Activated CD8-positive, alpha-beta T cell treated with anti-CD3 and anti-CD28 coated beads, Interleukin-2, amount 10 ng/mL, durations not matched to agents 7 days and 5 days (primary cell): Measurements from ENCODE around the gene UNK. TPM values are rescaled to one million over a fixed set of nuclear protein-coding genes. Genes with fewer than 3 reads are reported as not detected.
A peak's percentile ranks its signal among the peaks of the same experiment; 100 is the strongest.

Experiments used
- ATAC-seq: fragments of 150-1000 bp; cut with Tn5 transposase; one replicate; pipeline ENCODE4 v1.10.0; 2021; ENCODE audit warnings: moderate library complexity
- CTCF ChIA-PET: fragments of 350-600 bp; sonication (Branson Sonifier 250); formaldehyde crosslinking; loops from one replicate; lab custom pipeline; 2021; ENCODE audit warnings: antibody characterized with exemption; lab: Charles Lee
- POLR2A ChIA-PET: fragments of 350-600 bp; sonication (Branson Sonifier 250); formaldehyde crosslinking; loops from one replicate; lab custom pipeline; 2021; ENCODE audit warnings: antibody characterized with exemption; lab: Charles Lee
- DNase-seq: peaks from one replicate; pipeline ENCODE4 v3.0.0-alpha.2; 2020
- H3K27ac Mint-ChIP-seq: one replicate; pipeline ENCODE4 v1.8.0; 2021; ENCODE audit warnings: mild to moderate bottlenecking, mixed read lengths
- H3K27me3 Mint-ChIP-seq: one replicate; pipeline ENCODE4 v1.8.0; 2021; ENCODE audit warnings: low read depth, mixed read lengths
- H3K36me3 Mint-ChIP-seq: one replicate; pipeline ENCODE4 v1.8.0; 2021; ENCODE audit warnings: low read depth, mixed read lengths
- H3K4me1 Mint-ChIP-seq: one replicate; pipeline ENCODE4 v1.8.0; 2021; ENCODE audit warnings: low read depth, mixed read lengths
- H3K4me3 Mint-ChIP-seq: one replicate; pipeline ENCODE4 v1.8.0; 2021; ENCODE audit warnings: mild to moderate bottlenecking, mixed read lengths
- H3K9me3 Mint-ChIP-seq: one replicate; pipeline ENCODE4 v1.8.0; 2022; ENCODE audit warnings: mixed read lengths; ENCODE audit not compliant: insufficient read depth
- total RNA-seq, 2 experiments: library from RNA; stranded (reverse); gene quantifications; one replicate each; pipeline ENCODE4 v1.2.3, GENCODE V29; 2021

Gene UNK
- total RNA-seq, 2 experiments from 2014 or later, result 30.2 to 31.0 TPM

GRCh38 chr17:75763613-75764416, 20.8 kb upstream of the UNK start:
- H3K27ac Mint-ChIP-seq, result peak overlapping the region; percentile 63
- ATAC-seq (no peak), DNase-seq (no peak)
- H3K9me3 Mint-ChIP-seq, result no peaks in the 10 kb centered on the region
- POLR2A ChIA-PET, result interaction anchor here (0.9 to 7.5 kb wide), 5 partner anchors 10 to 57 kb away, joined by 3 to 188 read pairs (median 4); a partner anchor contains a TSS
- peak overlapping the region; percentile 79 for H3K4me3 Mint-ChIP-seq
- H3K4me1 Mint-ChIP-seq, result peaks cover 15% of the 10 kb centered on the region
- H3K36me3 Mint-ChIP-seq, result peaks cover 6% of the 10 kb centered on the region
- H3K27me3 Mint-ChIP-seq, result peaks cover 6% of the 10 kb centered on the region
- CTCF ChIA-PET, result interaction anchor here (0.7 to 5.2 kb wide), 22 partner anchors 10 to 133 kb away, joined by 3 to 82 read pairs (median 8); partner anchors contain the start of genes TRIM65 and WBP2

- ATAC-seq, result no peak
- CTCF ChIA-PET, result interaction anchor here (0.7 to 5.2 kb wide), 26 partner anchors 9 to 132 kb away, joined by 3 to 82 read pairs (median 8); partner anchors contain the start of genes TRIM65, UNC13D and WBP2
- peaks cover 6% of the 10 kb centered on the region for H3K27me3 Mint-ChIP-seq
Observed at GRCh38 chr17:75764417-75764710, 20.2 kb upstream of the UNK start.

DNA sequence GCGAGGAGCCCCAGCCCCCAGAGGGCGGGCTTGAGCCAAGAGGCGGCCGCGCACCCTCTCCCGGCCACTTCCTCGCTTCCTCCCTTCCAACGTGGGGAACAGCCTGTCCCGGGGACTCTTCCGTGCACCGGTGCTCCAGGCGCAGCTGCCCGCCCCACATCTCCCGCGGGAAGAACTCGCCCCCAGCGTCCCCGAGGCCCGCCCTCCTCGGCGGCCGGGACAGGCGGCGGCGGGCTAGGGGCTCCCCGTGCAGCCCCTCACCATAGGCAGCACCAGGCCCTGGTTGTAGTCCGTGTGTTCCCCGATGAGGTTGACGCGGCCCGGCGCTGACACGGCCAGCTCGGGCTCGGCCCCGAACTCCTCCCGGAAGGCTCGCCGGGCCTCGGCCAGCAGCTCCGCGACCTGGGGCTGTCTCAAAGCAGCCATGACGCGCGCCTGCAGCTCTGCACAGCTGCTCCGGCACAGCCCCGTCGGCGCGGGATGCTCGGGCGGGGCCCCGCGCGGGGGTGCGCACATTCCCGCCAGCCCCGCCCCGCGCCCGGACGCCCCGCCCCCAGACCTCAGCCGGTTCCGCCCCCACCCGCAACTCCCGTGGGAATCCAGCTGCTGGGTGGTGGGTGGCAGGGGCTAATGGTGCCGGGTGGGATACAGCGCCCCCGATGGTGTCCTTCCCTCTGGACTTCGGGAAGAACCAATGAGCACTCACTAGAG, 19.7 kb upstream of the UNK start, which contains the start of gene GALK1:
Gene GALK1, minus strand, starts transcription at position 482 of the 711 bp plus-strand sequence. Its CDS starts 56 bp downstream, at position 426.
- Mint-ChIP-seq H3K4me1 (peaks cover 15% of the 10 kb centered on the region), H3K27ac (peak within 1 kb of the TSS; percentile 63), H3K27me3 (peaks cover 6% of the 10 kb centered on the region), H3K36me3 (peaks cover 6% of the 10 kb centered on the region), H3K4me3 (peak within 1 kb of the TSS; percentile 79), H3K9me3 (no peaks in the 10 kb centered on the region)
- ChIA-PET POLR2A (interaction anchor here (0.6 to 7.5 kb wide), 9 partner anchors 11 to 90 kb away, joined by 3 to 188 read pairs (median 4); partner anchors contain the start of genes UNK and WBP2), CTCF (interaction anchor here (0.8 to 5.2 kb wide), 29 partner anchors 8 to 249 kb away, joined by 3 to 82 read pairs (median 6); partner anchors contain the start of genes SMIM5, TRIM47, TRIM65 and TSEN54)
- DNase-seq, result peak; percentile 80
- ATAC-seq, result peak; percentile 94

More at GRCh38 chr17:75764417-75764710, 20.2 kb upstream of the UNK start:
- peak overlapping the region; percentile 79 for H3K4me3 Mint-ChIP-seq
- H3K36me3 Mint-ChIP-seq, result peaks cover 6% of the 10 kb centered on the region
- peaks cover 15% of the 10 kb centered on the region for H3K4me1 Mint-ChIP-seq
- POLR2A ChIA-PET, result interaction anchor here (1.0 to 7.5 kb wide), 4 partner anchors 10 to 57 kb away, joined by 3 to 188 read pairs (median 10); a partner anchor contains a TSS
- DNase-seq, result no peak
- peak overlapping the region; percentile 63 for H3K27ac Mint-ChIP-seq
- H3K9me3 Mint-ChIP-seq, result no peaks in the 10 kb centered on the region

DNA sequence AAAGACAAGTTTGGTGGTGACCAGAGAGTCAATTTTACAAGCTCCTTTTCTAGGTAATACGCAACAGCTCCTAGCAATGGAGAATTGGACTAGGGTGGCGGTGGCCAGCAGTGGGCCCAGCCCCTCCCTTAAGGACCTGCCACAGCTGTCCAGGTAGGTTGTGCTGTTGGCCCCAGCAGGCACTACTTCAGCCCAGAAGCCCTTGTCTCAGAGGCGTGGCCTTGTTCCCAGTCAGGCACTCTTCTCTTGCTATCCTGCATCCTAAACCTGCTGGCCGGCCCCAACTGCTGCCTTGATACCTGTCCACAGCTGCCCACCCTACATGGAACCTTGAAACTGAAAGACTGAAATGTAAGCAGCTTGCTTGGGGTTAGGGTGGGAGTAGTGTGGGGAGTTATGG, 18.6 kb upstream of the UNK start:
- no peak for ATAC-seq
- POLR2A ChIA-PET, result interaction anchor here (0.6 to 7.5 kb wide), 7 partner anchors 10 to 89 kb away, joined by 3 to 188 read pairs (median 4); partner anchors contain the start of genes UNK and WBP2
- no peaks in the 10 kb centered on the region for H3K9me3 Mint-ChIP-seq
- H3K4me1 Mint-ChIP-seq, result peaks cover 15% of the 10 kb centered on the region
- no peak overlapping the region for H3K4me3 Mint-ChIP-seq
- CTCF ChIA-PET, result interaction anchor here (1.0 to 5.2 kb wide), 18 partner anchors 8 to 162 kb away, joined by 3 to 82 read pairs (median 8); partner anchors contain the start of genes SMIM5, TRIM47, TRIM65 and UNK
- H3K36me3 Mint-ChIP-seq, result peaks cover 6% of the 10 kb centered on the region
- DNase-seq, result no peak
- H3K27me3 Mint-ChIP-seq, result peaks cover 6% of the 10 kb centered on the region
- H3K27ac Mint-ChIP-seq, result no peak overlapping the region

- H3K4me1 Mint-ChIP-seq, result peaks cover 13% of the 10 kb centered on the region
- DNase-seq, result no peak
- H3K9me3 Mint-ChIP-seq, result no peaks in the 10 kb centered on the region
- ChIA-PET CTCF (interaction anchor here (0.8 to 1.7 kb wide), 2 partner anchors 9 to 238 kb away, joined by 3 read pairs; no protein-coding TSS in a partner anchor), POLR2A (interaction anchor here (0.6 to 0.9 kb wide), 2 partner anchors 8 to 12 kb away, joined by 3 read pairs; no protein-coding TSS in a partner anchor)
- H3K27ac Mint-ChIP-seq, result no peak overlapping the region
- ATAC-seq, result no peak
- H3K36me3 Mint-ChIP-seq, result no peaks in the 10 kb centered on the region
- H3K4me3 Mint-ChIP-seq, result no peak overlapping the region
- H3K27me3 Mint-ChIP-seq, result peaks cover 6% of the 10 kb centered on the region
Observed at GRCh38 chr17:75767881-75768280, 16.7 kb upstream of the UNK start.

- H3K4me1 Mint-ChIP-seq, result no peaks in the 10 kb centered on the region
- no peak overlapping the region for H3K4me3 Mint-ChIP-seq
- no peak overlapping the region for H3K27ac Mint-ChIP-seq
Observed at GRCh38 chr17:75769536-75769935, 15.1 kb upstream of the UNK start.

GRCh38 chr17:75771334-75772281, 13.0 kb upstream of the UNK start:
- H3K27ac Mint-ChIP-seq, result no peak overlapping the region
- no peak overlapping the region for H3K4me3 Mint-ChIP-seq
- peaks cover 15% of the 10 kb centered on the region for H3K36me3 Mint-ChIP-seq
- ChIA-PET CTCF (interaction anchor here (2.0 to 3.0 kb wide), 1 partner anchor 12 kb away, joined by 5 to 10 read pairs; no protein-coding TSS in a partner anchor), POLR2A (interaction anchor here (1.1 to 8.8 kb wide), 2 partner anchors 12 to 19 kb away, joined by 3 to 183 read pairs; partner anchors contain the start of gene UNK)
- H3K27me3 Mint-ChIP-seq, result peaks cover 6% of the 10 kb centered on the region
- H3K9me3 Mint-ChIP-seq, result no peaks in the 10 kb centered on the region
- no peak for ATAC-seq
- no peak for DNase-seq
- H3K4me1 Mint-ChIP-seq, result peaks cover 11% of the 10 kb centered on the region

More at GRCh38 chr17:75769536-75769935, 15.1 kb upstream of the UNK start:
- ChIA-PET POLR2A (interaction anchor here (0.6 to 2.2 kb wide), 2 partner anchors 10 to 13 kb away, joined by 3 to 17 read pairs; a partner anchor contains a TSS), CTCF (interaction anchor here (0.9 to 2.0 kb wide), 3 partner anchors 14 to 61 kb away, joined by 3 to 5 read pairs (median 3); no protein-coding TSS in a partner anchor)
- Mint-ChIP-seq H3K9me3 (no peaks in the 10 kb centered on the region), H3K27me3 (peaks cover 6% of the 10 kb centered on the region), H3K36me3 (peaks cover 2% of the 10 kb centered on the region)
- no peak for ATAC-seq
- DNase-seq, result no peak

DNA sequence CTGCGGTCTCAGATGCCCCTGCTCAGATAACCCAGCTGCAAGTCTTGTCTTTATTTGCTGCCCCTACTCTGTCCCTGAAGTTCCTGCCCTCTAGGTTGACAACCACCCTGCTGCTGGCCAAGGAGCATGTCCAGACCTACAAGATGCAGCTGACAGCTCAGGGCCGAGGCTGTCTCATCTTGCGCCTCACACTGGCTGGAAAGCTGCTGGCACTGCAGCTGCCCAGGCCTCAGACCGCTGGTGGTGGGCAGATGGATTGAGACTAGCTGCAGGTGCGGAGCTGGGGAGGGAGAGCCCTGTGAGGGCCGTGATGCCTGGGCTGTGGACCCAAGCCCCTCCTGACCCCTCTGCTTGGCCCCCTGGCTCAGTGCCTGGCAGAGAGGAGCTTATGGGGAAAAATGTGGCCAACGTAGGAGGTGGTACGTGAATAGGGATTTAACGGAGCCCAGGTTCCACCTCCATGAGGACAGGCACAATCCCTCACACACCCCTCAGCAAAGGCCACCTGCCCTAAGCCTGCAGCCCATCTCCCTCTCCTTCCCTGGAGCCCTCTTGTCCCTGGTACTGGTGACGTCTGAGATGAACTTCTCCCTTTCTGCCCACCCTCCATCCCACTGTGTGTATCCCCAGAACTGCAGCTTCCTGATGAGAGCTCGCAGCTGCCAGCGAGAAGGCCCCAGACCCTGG, 11.3 kb upstream of the UNK start:
- no peaks in the 10 kb centered on the region for H3K9me3 Mint-ChIP-seq
- peaks cover 31% of the 10 kb centered on the region for H3K36me3 Mint-ChIP-seq
- POLR2A ChIA-PET, result interaction anchor here (1.1 to 9.4 kb wide), 4 partner anchors 10 to 56 kb away, joined by 8 to 205 read pairs (median 186); partner anchors contain the start of genes GALK1 and UNK
- ATAC-seq, result peak; percentile 3
- peaks cover 25% of the 10 kb centered on the region for H3K4me1 Mint-ChIP-seq
- H3K27me3 Mint-ChIP-seq, result peaks cover 3% of the 10 kb centered on the region
- CTCF ChIA-PET, result interaction anchor here (1.0 to 3.0 kb wide), 7 partner anchors 8 to 111 kb away, joined by 3 to 10 read pairs (median 5); partner anchors contain the start of genes GALK1 and WBP2
- no peak for DNase-seq
- peak overlapping the region; percentile 16 for H3K4me3 Mint-ChIP-seq
- no peak overlapping the region for H3K27ac Mint-ChIP-seq

DNA sequence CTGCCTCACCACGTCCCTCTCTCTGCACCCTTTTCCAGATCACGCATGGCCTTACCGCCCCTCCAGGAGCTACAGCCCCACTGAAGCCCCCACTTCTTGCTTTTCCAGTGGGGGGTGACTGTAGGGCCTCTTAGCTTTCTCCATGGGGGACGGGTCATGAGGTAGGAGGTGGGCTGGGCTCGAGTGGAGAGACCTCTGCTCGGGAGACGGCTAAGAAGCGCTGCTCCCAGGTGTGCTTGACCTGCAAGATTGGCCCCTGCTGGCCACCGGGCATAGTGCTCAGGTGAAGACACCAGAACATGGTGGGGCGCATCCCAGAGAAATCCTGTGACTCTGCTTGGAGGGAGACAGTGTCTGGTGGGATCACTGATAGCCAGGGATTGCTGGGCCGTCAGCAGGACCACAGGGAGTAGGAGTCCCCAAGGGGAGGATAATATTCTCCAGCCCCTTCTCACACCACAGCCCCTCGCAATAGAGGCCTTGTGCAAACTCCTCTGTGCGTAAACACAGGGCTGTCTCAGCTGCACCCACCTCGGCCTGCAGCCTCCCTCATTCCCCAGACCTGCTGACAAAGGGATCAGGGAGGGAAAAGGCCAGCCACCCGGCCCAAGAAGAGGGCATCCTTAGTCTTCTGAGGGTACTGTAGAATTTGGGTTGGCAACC, 10.7 kb upstream of the UNK start:
- H3K27ac Mint-ChIP-seq, result no peak overlapping the region
- no peak overlapping the region for H3K4me3 Mint-ChIP-seq
- ChIA-PET CTCF (interaction anchor here (0.9 to 5.1 kb wide), 8 partner anchors 9 to 111 kb away, joined by 3 to 22 read pairs (median 5); partner anchors contain the start of gene GALK1), POLR2A (interaction anchor here (1.0 to 9.4 kb wide), 7 partner anchors 11 to 107 kb away, joined by 3 to 205 read pairs (median 12); partner anchors contain the start of genes GALK1, RECQL5, SAP30BP and UNK)
- no peaks in the 10 kb centered on the region for H3K27me3 Mint-ChIP-seq
- ATAC-seq (peak; percentile 4), DNase-seq (no peak)
- H3K36me3 Mint-ChIP-seq, result peaks cover 38% of the 10 kb centered on the region
- peaks cover 25% of the 10 kb centered on the region for H3K4me1 Mint-ChIP-seq
- H3K9me3 Mint-ChIP-seq, result no peaks in the 10 kb centered on the region
